Measurements from ENCODE around the gene NOS2.

GRCh38 chr17:27848931-27849330, 48.6 kb upstream of the NOS2 start:
- TF ChIP-seq POLR2A (IDR thresholded peaks at IDR 0.05; ENCODE audit: low read depth), result no peak
- TF ChIP-seq CTCF (IDR thresholded peaks at IDR 0.05), result no peak

Data from esophagus muscularis mucosa (tissue), 3 donors.